Lower lobe of right lung (tissue), 2 donors: ENCODE measurements around the gene TNFRSF4. TPM values are rescaled to one million over a fixed set of nuclear protein-coding genes. Genes with fewer than 3 reads are reported as not detected.
"Not testable (repeated sequence)": the region's sequence is repeated elsewhere in the genome, so short reads cannot be mapped to it uniquely, and the experiment has no call there.

Experiments
- ATAC-seq, 2 donors: fragments of 200-7000 bp; cut with Tn5 transposase; one replicate each; pipeline ENCODE4 v1.9.1; 2020 to 2022; ENCODE audit warnings: mild to moderate bottlenecking in 2 of 2, moderate library complexity in 2 of 2
- DNase-seq: peaks from one replicate; pipeline ENCODE4 v3.0.0-alpha.2; 2020
- H3K27ac ChIP-seq: fragments of 200-600 bp; one replicate; pipeline ENCODE4 v1.8.0; 2022
- H3K27me3 ChIP-seq: fragments of 200-600 bp; one replicate; pipeline ENCODE4 v1.8.0; 2022; ENCODE audit warnings: low read depth
- H3K36me3 ChIP-seq: fragments of 200-600 bp; one replicate; pipeline ENCODE4 v1.8.0; 2022; ENCODE audit warnings: mild to moderate bottlenecking
- H3K4me1 ChIP-seq: fragments of 200-600 bp; one replicate; pipeline ENCODE4 v1.8.0; 2022
- H3K4me3 ChIP-seq: fragments of 200-600 bp; one replicate; pipeline ENCODE4 v1.8.0; 2022; ENCODE audit warnings: mild to moderate bottlenecking
- H3K9me3 ChIP-seq: fragments of 200-600 bp; one replicate; pipeline ENCODE4 v1.8.0; 2022
- intact Hi-C: fragments of 100-400 bp; cut with DNase I; formaldehyde crosslinking; loops from one replicate; pipeline ENCODE4 v1.11.0; 2022
- total RNA-seq: library from RNA; stranded (reverse); fragmentation: NEBNext Ultra II Directional; extraction: Animal tissue kit (Norgen Biotek cat#: 25700); gene quantifications from one replicate; pipeline ENCODE4 v1.2.1, GENCODE V29; 2021
- TF ChIP-seq, protein P1 (sequence below): fragments of 200-600 bp; IDR thresholded peaks from one replicate; pipeline ENCODE4 v1.8.0; 2022; ENCODE audit warnings: antibody characterized with exemption, mild to moderate bottlenecking
- donor health status: DM: no; HTN: yes; CAD: no; lungs with severe emphysema.

TNFRSF4 gene
- total RNA-seq, 1 donor from 2014 or later, result 3.0 TPM

DNA sequence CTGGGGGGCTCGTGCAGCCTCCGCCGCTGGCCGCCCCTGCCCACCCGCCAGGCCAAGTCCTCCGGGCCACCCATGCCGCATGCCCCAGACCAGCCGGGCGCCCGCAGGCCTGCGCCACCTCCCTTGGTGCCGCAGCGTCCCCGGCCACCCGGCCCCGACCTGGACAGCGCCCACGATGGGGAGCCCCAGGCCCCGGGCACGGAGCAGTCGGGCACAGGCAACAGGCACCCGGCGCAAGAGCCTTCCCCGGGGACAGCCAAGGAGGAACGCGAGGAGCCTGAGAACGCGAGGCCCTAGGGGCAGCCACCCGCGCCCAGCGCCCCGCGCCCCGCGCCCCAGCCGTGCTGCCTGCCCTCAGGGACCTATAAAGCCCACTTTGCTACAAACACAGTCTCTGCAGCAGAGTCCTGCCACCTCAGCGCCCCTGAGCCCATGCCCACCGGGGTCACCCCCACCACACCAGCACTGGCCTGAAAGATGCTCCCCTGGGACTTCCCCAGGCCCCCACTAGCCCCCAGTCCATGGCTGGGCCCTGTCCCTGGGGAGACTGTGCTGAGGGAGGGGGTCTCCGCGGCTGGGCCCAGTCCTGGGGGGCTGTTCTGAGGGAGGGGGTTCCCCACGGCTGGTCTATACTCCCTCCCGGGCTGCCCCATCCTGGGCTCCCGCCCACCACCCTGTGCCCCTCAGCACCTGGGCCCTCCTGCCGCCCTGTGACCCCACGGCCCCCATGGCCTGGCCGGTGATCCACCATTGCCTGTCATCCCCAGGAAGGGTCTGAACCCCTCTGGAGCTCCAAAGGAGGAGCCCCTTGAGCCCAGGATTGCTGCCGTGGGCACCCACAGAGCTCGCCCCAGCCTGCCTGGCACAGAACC, 16.2 kb downstream of the TNFRSF4 start:
- Histone ChIP-seq H3K9me3 (no peaks in the 10 kb centered on the region), H3K4me1 (peaks cover 6% of the 10 kb centered on the region), H3K36me3 (no peaks in the 10 kb centered on the region), H3K27ac (no peak overlapping the region), H3K27me3 (peaks cover 17% of the 10 kb centered on the region), H3K4me3 (no peak overlapping the region)
- peak; percentile 42 for DNase-seq
- ATAC-seq, result peak in 1 of 2 donors; percentile 6
- intact Hi-C loops, result no loop called here
- TF ChIP-seq, protein P1, sequence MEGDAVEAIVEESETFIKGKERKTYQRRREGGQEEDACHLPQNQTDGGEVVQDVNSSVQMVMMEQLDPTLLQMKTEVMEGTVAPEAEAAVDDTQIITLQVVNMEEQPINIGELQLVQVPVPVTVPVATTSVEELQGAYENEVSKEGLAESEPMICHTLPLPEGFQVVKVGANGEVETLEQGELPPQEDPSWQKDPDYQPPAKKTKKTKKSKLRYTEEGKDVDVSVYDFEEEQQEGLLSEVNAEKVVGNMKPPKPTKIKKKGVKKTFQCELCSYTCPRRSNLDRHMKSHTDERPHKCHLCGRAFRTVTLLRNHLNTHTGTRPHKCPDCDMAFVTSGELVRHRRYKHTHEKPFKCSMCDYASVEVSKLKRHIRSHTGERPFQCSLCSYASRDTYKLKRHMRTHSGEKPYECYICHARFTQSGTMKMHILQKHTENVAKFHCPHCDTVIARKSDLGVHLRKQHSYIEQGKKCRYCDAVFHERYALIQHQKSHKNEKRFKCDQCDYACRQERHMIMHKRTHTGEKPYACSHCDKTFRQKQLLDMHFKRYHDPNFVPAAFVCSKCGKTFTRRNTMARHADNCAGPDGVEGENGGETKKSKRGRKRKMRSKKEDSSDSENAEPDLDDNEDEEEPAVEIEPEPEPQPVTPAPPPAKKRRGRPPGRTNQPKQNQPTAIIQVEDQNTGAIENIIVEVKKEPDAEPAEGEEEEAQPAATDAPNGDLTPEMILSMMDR, result no peak

- no peaks in the 10 kb centered on the region for H3K9me3 ChIP-seq
- TF ChIP-seq, protein P1, result no peak
- ATAC-seq (no peak), DNase-seq (no peak)
- H3K27me3 ChIP-seq, result peaks cover 16% of the 10 kb centered on the region
- H3K4me1 ChIP-seq, result peaks cover 6% of the 10 kb centered on the region
- intact Hi-C loops, result no loop called here
- H3K36me3 ChIP-seq, result no peaks in the 10 kb centered on the region
- H3K27ac ChIP-seq, result no peak overlapping the region
- H3K4me3 ChIP-seq, result no peak overlapping the region
Measured at GRCh38 chr1:1197188-1197500, 16.8 kb downstream of the TNFRSF4 start.

- Histone ChIP-seq H3K27ac (no peak overlapping the region), H3K9me3 (no peaks in the 10 kb centered on the region), H3K27me3 (peaks cover 16% of the 10 kb centered on the region), H3K4me1 (peaks cover 6% of the 10 kb centered on the region), H3K4me3 (no peak overlapping the region), H3K36me3 (no peaks in the 10 kb centered on the region)
- DNase-seq (peak; percentile 34), ATAC-seq (no peak)
- TF ChIP-seq, protein P1, result no peak
- intact Hi-C loops, result no loop called here
Measured at GRCh38 chr1:1196431-1197187, 17.3 kb downstream of the TNFRSF4 start.

DNA sequence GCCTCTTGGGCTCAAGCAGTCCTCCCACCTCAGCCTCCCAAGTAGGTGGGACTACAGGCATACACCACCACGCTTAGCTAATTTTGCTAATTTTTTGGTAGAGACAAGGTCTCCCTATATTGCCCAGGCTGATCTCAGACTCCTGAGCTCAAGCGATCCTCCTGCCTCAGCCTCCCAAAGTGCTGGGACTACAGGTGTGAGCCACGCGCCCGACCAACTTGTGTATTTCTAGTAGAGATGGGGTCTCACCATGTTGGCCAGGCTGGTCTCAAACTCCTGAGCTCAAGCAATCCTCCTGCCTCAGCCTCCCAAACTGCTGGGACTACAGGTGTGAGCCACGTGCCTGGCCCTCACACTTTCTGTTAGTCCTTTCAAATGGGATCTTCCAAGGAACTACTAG, 18.2 kb downstream of the TNFRSF4 start:
- H3K4me3 ChIP-seq, H3K9me3 ChIP-seq, intact Hi-C loops, ATAC-seq, H3K4me1 ChIP-seq, H3K27ac ChIP-seq, H3K36me3 ChIP-seq, DNase-seq: not testable (repeated sequence)
- peaks cover 12% of the 10 kb centered on the region for H3K27me3 ChIP-seq

DNA sequence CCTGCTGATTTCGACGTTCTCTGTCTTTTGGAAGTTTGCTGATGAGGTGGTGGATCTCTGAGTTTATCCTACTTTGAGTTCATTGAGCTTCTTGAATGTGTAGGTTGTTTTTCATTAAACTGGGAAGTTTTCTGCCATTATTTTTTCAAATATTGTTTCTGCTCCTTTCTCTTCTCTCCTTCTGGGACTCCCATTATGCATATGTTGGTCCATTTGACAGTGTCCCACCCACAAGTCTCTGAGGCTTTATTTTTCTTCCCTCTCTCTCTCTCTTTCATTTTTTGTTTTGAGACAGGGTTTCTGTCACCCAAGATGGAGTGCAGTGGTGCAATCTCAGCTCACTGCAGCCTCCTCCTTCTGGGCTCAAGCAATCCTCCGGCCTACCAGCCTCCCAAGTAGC, 19.2 kb downstream of the TNFRSF4 start:
- Histone ChIP-seq H3K4me1 (no peaks in the 10 kb centered on the region), H3K4me3 (no peak overlapping the region), H3K27ac (no peak overlapping the region), H3K27me3 (peaks cover 4% of the 10 kb centered on the region), H3K9me3 (no peaks in the 10 kb centered on the region), H3K36me3 (no peaks in the 10 kb centered on the region)
- intact Hi-C loops, result no loop called here
- DNase-seq (no peak), ATAC-seq (no peak)
- TF ChIP-seq, protein P1, result no peak

DNA sequence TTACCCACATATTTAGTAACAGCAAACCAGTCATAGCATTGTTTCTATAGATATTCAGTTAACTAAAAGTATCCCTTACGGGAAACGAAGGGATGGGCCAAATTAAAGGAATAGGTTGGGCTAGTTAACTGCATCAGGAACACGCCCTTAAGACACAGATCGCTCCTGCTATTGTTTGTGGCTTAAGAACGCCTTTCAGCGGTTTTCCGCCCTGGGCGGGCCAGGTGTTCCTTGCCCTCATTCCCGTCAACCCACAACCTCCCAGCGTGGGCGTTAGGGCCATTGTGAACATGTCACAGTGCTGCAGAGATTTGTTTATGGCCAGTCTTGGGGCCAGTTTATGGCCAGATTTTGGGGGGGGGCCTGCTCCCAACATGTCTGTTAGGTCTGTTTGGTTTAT, 22.2 kb downstream of the TNFRSF4 start:
- no peak for ATAC-seq
- Histone ChIP-seq H3K27ac (no peak overlapping the region), H3K9me3 (no peaks in the 10 kb centered on the region), H3K4me1 (no peaks in the 10 kb centered on the region), H3K4me3 (no peak overlapping the region), H3K36me3 (no peaks in the 10 kb centered on the region), H3K27me3 (no peaks in the 10 kb centered on the region)
- intact Hi-C loops, result no loop called here
- no peak for DNase-seq
- TF ChIP-seq, protein P1, result no peak
